PFSK-1 (cell line): ENCODE measurements around the gene OLFML1. TPM values are rescaled to one million over a fixed set of nuclear protein-coding genes. Genes with fewer than 3 reads are reported as not detected.

Experiments used
- FOXP2 ChIP-seq: optimal IDR thresholded peaks from 2 replicates; pipeline ENCODE3; 2011; ENCODE audit warnings: borderline replicate concordance, control low read depth, inconsistent platforms; ENCODE audit not compliant: insufficient read depth; ENCODE audit errors: extremely low read length, extremely low read depth
- POLR2AphosphoS5 ChIP-seq: IDR thresholded peaks from 2 replicates; pipeline ENCODE4 v1.6.1; 2012; ENCODE audit warnings: low read depth, mild to moderate bottlenecking, control low read depth, low read length, moderate library complexity
- REST ChIP-seq, 2 experiments: IDR thresholded peaks; 2 replicates each; pipeline versions ENCODE4 v1.6.1 to v1.8.0; 2011 to 2012; ENCODE audit warnings: low read depth in 2 of 2, low read length in 2 of 2, control low read depth in 1 of 2, inconsistent platforms in 1 of 2, mild to moderate bottlenecking in 1 of 2, moderate library complexity in 1 of 2; ENCODE audit not compliant: insufficient read depth in 1 of 2
- SIN3A ChIP-seq: IDR thresholded peaks from 2 replicates; pipeline ENCODE4 v1.6.1; 2012; ENCODE audit warnings: mild to moderate bottlenecking, low read length, moderate library complexity, borderline replicate concordance; ENCODE audit not compliant: insufficient read depth
- TAF1 ChIP-seq: IDR thresholded peaks from 2 replicates; pipeline ENCODE4 v1.6.1; 2012; ENCODE audit warnings: low read length, control low read depth, borderline replicate concordance; ENCODE audit not compliant: insufficient read depth
- polyA plus RNA-seq: library from polyadenylated mRNA; unstranded; fragments of >200 nt; gene quantifications from one replicate; pipeline ENCODE4 v1.2.1, GENCODE V29; 2012; ENCODE audit warnings: low read depth, missing spikeins; ENCODE audit not compliant: insufficient read length

The OLFML1 gene
- polyA plus RNA-seq = not detected

DNA sequence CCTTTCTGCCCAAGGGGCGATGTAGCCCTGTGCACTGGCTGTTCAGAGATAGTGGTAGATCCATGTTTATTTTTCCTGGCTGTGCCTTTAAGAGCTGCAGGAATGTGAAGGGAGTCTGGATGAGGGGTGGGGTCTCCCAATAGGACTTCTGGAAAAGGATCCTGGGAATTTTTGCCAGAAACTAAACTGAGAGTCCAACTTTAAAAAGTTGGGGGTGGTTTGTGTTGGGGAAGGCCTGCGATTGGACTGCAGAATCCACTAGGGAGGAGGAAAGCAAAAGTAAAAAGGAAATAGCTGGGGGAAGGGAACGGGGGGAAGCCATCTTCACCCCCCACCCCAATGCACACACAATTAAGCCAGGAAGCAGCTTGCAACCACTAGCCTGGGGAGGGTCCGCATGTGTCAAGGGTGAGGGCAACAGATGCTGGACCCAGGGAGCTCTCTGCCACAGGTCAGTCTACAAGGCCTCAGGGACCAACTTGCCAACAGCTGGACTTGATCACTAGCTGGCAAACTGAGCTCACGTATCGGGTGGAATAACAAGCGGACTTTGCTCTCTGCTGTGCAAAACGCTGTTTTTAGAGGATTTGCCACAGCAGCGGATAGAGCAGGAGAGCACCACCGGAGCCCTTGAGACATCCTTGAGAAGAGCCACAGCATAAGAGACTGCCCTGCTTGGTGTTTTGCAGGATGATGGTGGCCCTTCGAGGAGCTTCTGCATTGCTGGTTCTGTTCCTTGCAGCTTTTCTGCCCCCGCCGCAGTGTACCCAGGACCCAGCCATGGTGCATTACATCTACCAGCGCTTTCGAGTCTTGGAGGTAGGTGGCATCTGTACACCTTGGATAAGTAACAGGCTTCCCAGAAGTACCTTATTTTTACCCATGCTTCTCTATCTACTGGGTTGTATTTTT is at the start of gene OLFML1:
Gene OLFML1, plus strand, starts transcription at position 321 of the 912 bp plus-strand sequence. Its CDS starts 370 bp downstream, at position 691.
- no peak for TF ChIP-seq TAF1
- TF ChIP-seq SIN3A = no peak
- TF ChIP-seq POLR2AphosphoS5 = no peak
- TF ChIP-seq FOXP2 = no peak
- TF ChIP-seq REST (IDR thresholded peaks at IDR 0.05; ENCODE audit: insufficient read depth in 1 of 2, low read depth in 2 of 2, low read length in 2 of 2) = no peak

DNA sequence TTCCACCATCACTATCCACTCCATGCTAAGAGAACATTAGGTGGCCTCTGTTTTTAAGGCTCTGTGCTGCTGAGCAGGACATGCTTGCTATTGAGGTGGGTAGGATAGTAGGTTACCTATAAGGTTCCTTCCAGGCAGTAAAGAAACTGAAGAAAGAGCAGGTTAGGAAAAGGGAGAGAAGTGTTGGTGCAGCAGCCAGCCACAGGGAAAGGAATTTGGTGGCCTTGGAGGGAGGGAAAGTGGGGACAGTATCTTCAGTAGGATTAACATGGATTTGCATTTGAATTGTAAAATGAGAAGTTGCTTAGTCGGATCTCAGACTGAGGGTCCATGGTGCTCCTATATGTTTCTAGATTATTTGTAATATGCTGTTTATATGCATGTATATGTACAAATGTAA is 49.2 kb upstream of the OLFML1 start:
- TF ChIP-seq SIN3A = no peak
- TF ChIP-seq REST (IDR thresholded peaks at IDR 0.05; ENCODE audit: insufficient read depth in 1 of 2, low read depth in 2 of 2, low read length in 2 of 2) = no peak
- TF ChIP-seq TAF1 = no peak
- TF ChIP-seq FOXP2 = no peak
- TF ChIP-seq POLR2AphosphoS5 = no peak

DNA sequence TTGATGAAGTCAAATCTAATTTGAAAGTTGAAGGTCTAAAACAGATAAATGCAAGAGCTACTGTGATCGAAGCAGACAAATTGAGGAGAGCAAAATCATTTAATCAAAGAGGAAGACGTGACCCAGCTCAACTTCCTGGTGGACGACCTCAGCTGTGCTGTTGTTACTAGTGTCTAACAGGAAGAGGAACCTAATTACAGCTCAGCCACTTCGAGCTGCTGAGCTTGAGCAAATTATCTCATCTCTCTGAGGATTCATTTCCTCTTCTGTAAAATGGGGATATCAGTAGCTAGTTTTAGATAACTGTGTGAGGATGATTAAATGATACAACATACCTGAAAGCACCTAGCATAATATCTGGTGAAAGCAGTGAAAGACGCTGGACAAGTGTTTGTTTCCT is 48.6 kb upstream of the OLFML1 start:
- TF ChIP-seq SIN3A (no peak), FOXP2 (no peak), POLR2AphosphoS5 (no peak), REST (IDR thresholded peaks at IDR 0.05; ENCODE audit: insufficient read depth in 1 of 2, low read depth in 2 of 2, low read length in 2 of 2) (no peak), TAF1 (no peak)

DNA sequence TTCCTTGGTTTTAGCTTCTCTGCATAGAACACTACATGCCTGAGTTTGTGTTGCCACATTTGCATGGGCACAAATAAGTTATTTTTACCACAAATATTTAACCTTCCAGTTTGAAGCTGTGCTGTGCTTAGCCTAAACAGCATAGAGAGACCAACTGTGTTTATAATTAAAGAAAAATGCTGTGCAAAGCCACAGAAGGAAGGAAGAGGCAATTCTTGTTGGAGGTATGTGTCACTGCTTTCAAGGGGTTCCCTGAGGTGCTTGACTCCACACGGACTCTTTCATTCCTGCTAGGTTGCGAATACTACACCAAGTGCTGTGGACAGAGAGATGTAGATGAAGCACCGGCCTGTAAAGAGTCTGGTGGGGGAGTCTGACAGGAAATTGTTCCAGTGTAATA is 47.6 kb upstream of the OLFML1 start:
- TF ChIP-seq SIN3A = no peak

GRCh38 chr11:7439746-7440320 is 45.5 kb upstream of the OLFML1 start:
- TF ChIP-seq FOXP2 = no peak
- no peak for TF ChIP-seq TAF1

DNA sequence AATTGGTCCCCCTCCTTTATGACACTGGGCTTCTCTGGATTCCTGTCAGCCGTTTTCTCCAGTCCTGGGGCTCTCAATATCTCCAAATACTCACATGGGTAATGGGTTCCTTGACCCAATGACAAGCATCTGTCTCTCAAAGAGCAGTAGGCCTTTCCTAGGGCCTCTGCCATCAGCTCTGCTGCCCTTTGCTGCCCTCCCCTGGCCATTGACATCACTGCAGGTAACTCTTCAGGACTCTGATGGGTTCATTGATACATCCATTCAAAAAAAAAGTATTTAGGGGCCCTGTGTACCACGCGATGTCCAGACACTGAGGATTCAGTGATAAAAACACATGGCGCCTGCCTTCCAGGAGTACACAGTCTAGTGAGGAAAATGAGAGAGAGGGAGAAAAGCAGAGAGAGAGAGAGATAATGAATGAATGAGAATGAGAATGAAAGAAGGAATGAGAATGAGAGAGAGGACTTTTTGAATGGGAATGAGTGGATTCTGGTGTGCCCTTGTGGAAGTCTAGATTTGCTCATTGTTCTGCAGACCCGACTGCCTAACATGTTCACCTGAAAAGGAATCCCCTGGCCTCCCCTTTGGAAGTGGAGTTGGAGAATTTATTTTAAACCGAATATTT is 42.6 kb upstream of the OLFML1 start:
- TF ChIP-seq POLR2AphosphoS5 = no peak
- no peak for TF ChIP-seq FOXP2
- no peak for TF ChIP-seq REST (IDR thresholded peaks at IDR 0.05; ENCODE audit: insufficient read depth in 1 of 2, low read depth in 2 of 2, low read length in 2 of 2)
- no peak for TF ChIP-seq TAF1
- no peak for TF ChIP-seq SIN3A
